Epithelial cell of proximal tubule (primary cell): ENCODE results near the gene RFC2. TPM values are rescaled to one million over a fixed set of nuclear protein-coding genes. Genes with fewer than 3 reads are reported as not detected.
A peak's percentile ranks its signal among the peaks of the same experiment; 100 is the strongest.

Experiments
- DNase-seq: peaks from one replicate; pipeline ENCODE4 v3.0.0-alpha.2; 2011; ENCODE audit warnings: low read depth
- H3K4me3 ChIP-seq: 2 replicates; pipeline ENCODE4 v1.5.1; 2011; ENCODE audit warnings: low read depth, mild to moderate bottlenecking, low read length
- CTCF ChIP-seq: conservative IDR thresholded peaks from 2 replicates; pipeline ENCODE4 v1.5.1; 2012; ENCODE audit warnings: low read depth, mild to moderate bottlenecking, low read length
- total RNA-seq: library from RNA; depleted of rRNA; stranded (reverse); fragments of >200 nt; gene quantifications from 2 replicates; pipeline ENCODE4 v1.2.3, GENCODE V29; 2015

Gene RFC2
- 49.6 and 85.6 TPM in 2 replicates for total RNA-seq

GRCh38 chr7:74254129-74254857 is at the start of gene RFC2:
Gene RFC2, minus strand, starts transcription at chr7:74254399. Its CDS starts 16 bp downstream, at chr7:74254383.
- DNase-seq: peak; percentile 48
- TF ChIP-seq CTCF: no peak
- peak within 1 kb of the TSS; percentile 99 for H3K4me3 ChIP-seq

GRCh38 chr7:74302745-74303221 is 48.6 kb upstream of the RFC2 start:
- TF ChIP-seq CTCF: no peak
- no peak for DNase-seq
- no peak overlapping the region for H3K4me3 ChIP-seq

GRCh38 chr7:74300926-74301325 is 46.7 kb upstream of the RFC2 start:
- DNase-seq: no peak
- TF ChIP-seq CTCF: no peak
- H3K4me3 ChIP-seq: no peak overlapping the region

- H3K4me3 ChIP-seq: no peak overlapping the region
- no peak for TF ChIP-seq CTCF
- no peak for DNase-seq
These were observed 45.2 kb upstream of the RFC2 start for GRCh38 chr7:74299401-74299800.

GRCh38 chr7:74297516-74298233 is 43.5 kb upstream of the RFC2 start:
- H3K4me3 ChIP-seq: no peak overlapping the region
- DNase-seq: no peak
- no peak for TF ChIP-seq CTCF

GRCh38 chr7:74294191-74294998 is 40.2 kb upstream of the RFC2 start:
- TF ChIP-seq CTCF: no peak
- no peak for DNase-seq
- H3K4me3 ChIP-seq: no peak overlapping the region
